ENCODE results near the gene CXCR6.

The CXCR6 gene

GRCh38 chr3:45948881-45949280, 5.6 kb downstream of the CXCR6 start:
- H3K9me3 Mint-ChIP-seq, result no peaks in the 10 kb centered on the region
- no peaks in the 10 kb centered on the region for H3K27me3 Mint-ChIP-seq (ENCODE audit: low read depth)
- DNase-seq (ENCODE audit: low spot score), result no peak
- H3K4me1 Mint-ChIP-seq (ENCODE audit: low read depth), result peaks cover 51% of the 10 kb centered on the region
- H3K36me3 Mint-ChIP-seq (ENCODE audit: low read depth), result peaks cover 84% of the 10 kb centered on the region
- no peak overlapping the region for H3K4me3 Mint-ChIP-seq
- no peak overlapping the region for H3K27ac Mint-ChIP-seq

GRCh38 chr3:45949432-45949831, 6.2 kb downstream of the CXCR6 start:
- peaks cover 50% of the 10 kb centered on the region for H3K4me1 Mint-ChIP-seq (ENCODE audit: low read depth)
- peak overlapping the region; percentile 23 for H3K27ac Mint-ChIP-seq
- no peak overlapping the region for H3K4me3 Mint-ChIP-seq
- no peaks in the 10 kb centered on the region for H3K9me3 Mint-ChIP-seq
- H3K27me3 Mint-ChIP-seq (ENCODE audit: low read depth), result no peaks in the 10 kb centered on the region
- no peak for DNase-seq (ENCODE audit: low spot score)
- H3K36me3 Mint-ChIP-seq (ENCODE audit: low read depth), result peaks cover 89% of the 10 kb centered on the region

GRCh38 chr3:45950131-45950530, 6.9 kb downstream of the CXCR6 start:
- H3K27me3 Mint-ChIP-seq (ENCODE audit: low read depth), result no peaks in the 10 kb centered on the region
- H3K4me3 Mint-ChIP-seq, result no peak overlapping the region
- H3K36me3 Mint-ChIP-seq (ENCODE audit: low read depth), result peaks cover 90% of the 10 kb centered on the region
- peaks cover 43% of the 10 kb centered on the region for H3K4me1 Mint-ChIP-seq (ENCODE audit: low read depth)
- DNase-seq (ENCODE audit: low spot score), result no peak
- peak overlapping the region; percentile 57 for H3K27ac Mint-ChIP-seq
- no peaks in the 10 kb centered on the region for H3K9me3 Mint-ChIP-seq

- DNase-seq (ENCODE audit: low spot score), result peak; percentile 73
- Mint-ChIP-seq H3K27ac (peak overlapping the region; percentile 57), H3K36me3 (ENCODE audit: low read depth) (peaks cover 84% of the 10 kb centered on the region), H3K27me3 (ENCODE audit: low read depth) (no peaks in the 10 kb centered on the region), H3K4me3 (peak overlapping the region; percentile 2), H3K4me1 (ENCODE audit: low read depth) (peaks cover 39% of the 10 kb centered on the region), H3K9me3 (no peaks in the 10 kb centered on the region)
These were observed 7.7 kb downstream of the CXCR6 start for GRCh38 chr3:45950686-45951600.

- peaks cover 81% of the 10 kb centered on the region for H3K36me3 Mint-ChIP-seq (ENCODE audit: low read depth)
- H3K9me3 Mint-ChIP-seq, result no peaks in the 10 kb centered on the region
- no peak for DNase-seq (ENCODE audit: low spot score)
- peaks cover 32% of the 10 kb centered on the region for H3K4me1 Mint-ChIP-seq (ENCODE audit: low read depth)
- H3K27me3 Mint-ChIP-seq (ENCODE audit: low read depth), result no peaks in the 10 kb centered on the region
- no peak overlapping the region for H3K4me3 Mint-ChIP-seq
- H3K27ac Mint-ChIP-seq, result peak overlapping the region; percentile 41
These were observed 8.7 kb downstream of the CXCR6 start for GRCh38 chr3:45951946-45952345.

- Mint-ChIP-seq H3K27ac (no peak overlapping the region), H3K9me3 (no peaks in the 10 kb centered on the region)
These were observed 9.2 kb downstream of the CXCR6 start for GRCh38 chr3:45952456-45952855.

GRCh38 chr3:45953536-45953935, 10.3 kb downstream of the CXCR6 start:
- Mint-ChIP-seq H3K27me3 (ENCODE audit: low read depth) (no peaks in the 10 kb centered on the region), H3K4me3 (no peak overlapping the region), H3K9me3 (no peaks in the 10 kb centered on the region), H3K27ac (no peak overlapping the region), H3K4me1 (ENCODE audit: low read depth) (peaks cover 24% of the 10 kb centered on the region), H3K36me3 (ENCODE audit: low read depth) (peaks cover 79% of the 10 kb centered on the region)
- no peak for DNase-seq (ENCODE audit: low spot score)

More at GRCh38 chr3:45952456-45952855, 9.2 kb downstream of the CXCR6 start:
- Mint-ChIP-seq H3K27me3 (ENCODE audit: low read depth) (no peaks in the 10 kb centered on the region), H3K4me1 (ENCODE audit: low read depth) (peaks cover 31% of the 10 kb centered on the region), H3K4me3 (no peak overlapping the region), H3K36me3 (ENCODE audit: low read depth) (peaks cover 81% of the 10 kb centered on the region)
- DNase-seq (ENCODE audit: low spot score), result no peak

GRCh38 chr3:45954306-45954705, 11.0 kb downstream of the CXCR6 start:
- H3K4me3 Mint-ChIP-seq, result no peak overlapping the region
- peaks cover 24% of the 10 kb centered on the region for H3K4me1 Mint-ChIP-seq (ENCODE audit: low read depth)
- DNase-seq (ENCODE audit: low spot score), result no peak
- no peaks in the 10 kb centered on the region for H3K9me3 Mint-ChIP-seq
- H3K36me3 Mint-ChIP-seq (ENCODE audit: low read depth), result peaks cover 79% of the 10 kb centered on the region
- H3K27ac Mint-ChIP-seq, result no peak overlapping the region
- no peaks in the 10 kb centered on the region for H3K27me3 Mint-ChIP-seq (ENCODE audit: low read depth)

GRCh38 chr3:45955017-45955647, 11.9 kb downstream of the CXCR6 start:
- Mint-ChIP-seq H3K36me3 (ENCODE audit: low read depth) (peaks cover 80% of the 10 kb centered on the region), H3K4me1 (ENCODE audit: low read depth) (peaks cover 18% of the 10 kb centered on the region), H3K9me3 (no peaks in the 10 kb centered on the region), H3K27ac (no peak overlapping the region), H3K4me3 (no peak overlapping the region), H3K27me3 (ENCODE audit: low read depth) (no peaks in the 10 kb centered on the region)
- DNase-seq (ENCODE audit: low spot score), result no peak

GRCh38 chr3:45955706-45956105, 12.4 kb downstream of the CXCR6 start:
- H3K36me3 Mint-ChIP-seq (ENCODE audit: low read depth), result peaks cover 85% of the 10 kb centered on the region
- no peaks in the 10 kb centered on the region for H3K27me3 Mint-ChIP-seq (ENCODE audit: low read depth)
- H3K4me1 Mint-ChIP-seq (ENCODE audit: low read depth), result peaks cover 14% of the 10 kb centered on the region

GRCh38 chr3:45957586-45957985, 14.3 kb downstream of the CXCR6 start:
- peak overlapping the region; percentile 13 for H3K27ac Mint-ChIP-seq

More at GRCh38 chr3:45955706-45956105, 12.4 kb downstream of the CXCR6 start:
- no peak overlapping the region for H3K4me3 Mint-ChIP-seq
- H3K9me3 Mint-ChIP-seq, result peaks cover under 1% of the 10 kb centered on the region
- DNase-seq (ENCODE audit: low spot score), result no peak
- H3K27ac Mint-ChIP-seq, result no peak overlapping the region

GRCh38 chr3:45958321-45958791, 15.1 kb downstream of the CXCR6 start:
- Mint-ChIP-seq H3K36me3 (ENCODE audit: low read depth) (peaks cover 87% of the 10 kb centered on the region), H3K4me1 (ENCODE audit: low read depth) (peaks cover 19% of the 10 kb centered on the region), H3K27ac (no peak overlapping the region), H3K9me3 (peaks cover 4% of the 10 kb centered on the region), H3K4me3 (no peak overlapping the region), H3K27me3 (ENCODE audit: low read depth) (no peaks in the 10 kb centered on the region)
- no peak for DNase-seq (ENCODE audit: low spot score)

More at GRCh38 chr3:45957586-45957985, 14.3 kb downstream of the CXCR6 start:
- peaks cover 86% of the 10 kb centered on the region for H3K36me3 Mint-ChIP-seq (ENCODE audit: low read depth)
- no peaks in the 10 kb centered on the region for H3K27me3 Mint-ChIP-seq (ENCODE audit: low read depth)
- no peak for DNase-seq (ENCODE audit: low spot score)
- H3K9me3 Mint-ChIP-seq, result peaks cover 4% of the 10 kb centered on the region
- H3K4me1 Mint-ChIP-seq (ENCODE audit: low read depth), result peaks cover 12% of the 10 kb centered on the region
- no peak overlapping the region for H3K4me3 Mint-ChIP-seq

GRCh38 chr3:45959201-45959600, 15.9 kb downstream of the CXCR6 start:
- no peaks in the 10 kb centered on the region for H3K27me3 Mint-ChIP-seq (ENCODE audit: low read depth)
- H3K4me1 Mint-ChIP-seq (ENCODE audit: low read depth), result peaks cover 28% of the 10 kb centered on the region
- H3K9me3 Mint-ChIP-seq, result peaks cover 4% of the 10 kb centered on the region
- no peak overlapping the region for H3K27ac Mint-ChIP-seq
- peaks cover 88% of the 10 kb centered on the region for H3K36me3 Mint-ChIP-seq (ENCODE audit: low read depth)
- DNase-seq (ENCODE audit: low spot score), result no peak
- H3K4me3 Mint-ChIP-seq, result no peak overlapping the region

- peaks cover 38% of the 10 kb centered on the region for H3K4me1 Mint-ChIP-seq (ENCODE audit: low read depth)
These were observed 17.0 kb downstream of the CXCR6 start for GRCh38 chr3:45960289-45960688.

More at GRCh38 chr3:45960289-45960688, 17.0 kb downstream of the CXCR6 start:
- H3K36me3 Mint-ChIP-seq (ENCODE audit: low read depth), result peaks cover 83% of the 10 kb centered on the region
- no peaks in the 10 kb centered on the region for H3K27me3 Mint-ChIP-seq (ENCODE audit: low read depth)
- no peak overlapping the region for H3K27ac Mint-ChIP-seq
- no peak for DNase-seq (ENCODE audit: low spot score)
- H3K4me3 Mint-ChIP-seq, result no peak overlapping the region
- peaks cover 4% of the 10 kb centered on the region for H3K9me3 Mint-ChIP-seq
